H9 (cell line): ENCODE data around the gene ATOX1. TPM values are rescaled to one million over a fixed set of nuclear protein-coding genes. Genes with fewer than 3 reads are reported as not detected.

ENCODE experiments used
- DNase-seq: peaks from one replicate; pipeline ENCODE4 v3.0.0-alpha.2; 2017
- H2AFZ ChIP-seq: one replicate; pipeline ENCODE4 v1.6.1; 2013; ENCODE audit warnings: mild to moderate bottlenecking, low read length, control low read depth, moderate library complexity
- H2AK5ac ChIP-seq: 2 replicates; pipeline ENCODE4 v1.6.1; 2013; ENCODE audit warnings: low read length, control low read depth, mixed read lengths; ENCODE audit not compliant: insufficient read length
- H2BK120ac ChIP-seq: one replicate; pipeline ENCODE4 v1.6.1; 2013; ENCODE audit warnings: low read depth, mild to moderate bottlenecking, low read length, control low read depth, inconsistent platforms; ENCODE audit not compliant: poor library complexity, severe bottlenecking
- H2BK12ac ChIP-seq: 2 replicates; pipeline ENCODE4 v1.6.1; 2013; ENCODE audit warnings: low read length, control low read depth, mixed read lengths, low read depth; ENCODE audit not compliant: insufficient read length
- H2BK15ac ChIP-seq: 2 replicates; pipeline ENCODE4 v1.6.1; 2013; ENCODE audit warnings: low read depth, low read length, control low read depth
- H2BK20ac ChIP-seq: one replicate; pipeline ENCODE4 v1.6.1; 2013; ENCODE audit warnings: low read depth, mild to moderate bottlenecking, low read length, control low read depth, inconsistent platforms; ENCODE audit not compliant: poor library complexity, severe bottlenecking
- H2BK5ac ChIP-seq: 2 replicates; pipeline ENCODE4 v1.6.1; 2013; ENCODE audit warnings: low read length, control low read depth, mixed read lengths; ENCODE audit not compliant: insufficient read length
- H3K14ac ChIP-seq: 2 replicates; pipeline ENCODE4 v1.6.1; 2013; ENCODE audit warnings: low read length, control low read depth; ENCODE audit not compliant: insufficient read depth
- H3K18ac ChIP-seq: 2 replicates; pipeline ENCODE4 v1.6.1; 2013; ENCODE audit warnings: low read depth, mild to moderate bottlenecking, mixed read lengths, low read length, control low read depth; ENCODE audit not compliant: insufficient read length
- H3K23ac ChIP-seq: 2 replicates; pipeline ENCODE4 v1.6.1; 2013; ENCODE audit warnings: low read length, control low read depth, mixed read lengths, low read depth; ENCODE audit not compliant: insufficient read length
- H3K23me2 ChIP-seq: 2 replicates; pipeline ENCODE4 v1.6.1; 2013; ENCODE audit warnings: low read depth, mild to moderate bottlenecking, mixed read lengths, low read length, control low read depth; ENCODE audit not compliant: insufficient read length, poor library complexity, severe bottlenecking
- H3K27ac ChIP-seq: 2 replicates; pipeline ENCODE4 v1.5.1; 2013; ENCODE audit warnings: low read length, control low read depth, mixed read lengths, low read depth; ENCODE audit not compliant: insufficient read length
- H3K27me3 ChIP-seq: 2 replicates; pipeline ENCODE4 v1.6.1; 2013; ENCODE audit warnings: low read length, control low read depth, inconsistent platforms; ENCODE audit not compliant: insufficient read depth
- H3K4ac ChIP-seq: 2 replicates; pipeline ENCODE4 v1.6.1; 2013; ENCODE audit warnings: low read depth, mild to moderate bottlenecking, control low read depth, inconsistent platforms, low read length, moderate library complexity
- H3K4me1 ChIP-seq: 2 replicates; pipeline ENCODE4 v1.6.1; 2013; ENCODE audit warnings: low read length, control low read depth, inconsistent platforms; ENCODE audit not compliant: insufficient read depth
- H3K4me2 ChIP-seq: 2 replicates; pipeline ENCODE4 v1.6.1; 2013; ENCODE audit warnings: low read length, control low read depth, mixed read lengths; ENCODE audit not compliant: insufficient read length, insufficient read depth
- H3K56ac ChIP-seq: 2 replicates; pipeline ENCODE4 v1.6.1; 2013; ENCODE audit warnings: low read depth, mild to moderate bottlenecking, mixed read lengths, low read length, control low read depth; ENCODE audit not compliant: insufficient read length
- H3K79me1 ChIP-seq: 2 replicates; pipeline ENCODE4 v1.6.1; 2013; ENCODE audit warnings: low read depth, mild to moderate bottlenecking, moderate library complexity, low read length, control low read depth, inconsistent platforms; ENCODE audit not compliant: insufficient read depth, poor library complexity, severe bottlenecking
- H3K79me2 ChIP-seq: 2 replicates; pipeline ENCODE4 v1.6.1; 2013; ENCODE audit warnings: low read length, control low read depth, inconsistent platforms; ENCODE audit not compliant: insufficient read depth
- H3K9ac ChIP-seq: 2 replicates; pipeline ENCODE4 v1.6.1; 2013; ENCODE audit warnings: low read length, control low read depth, mixed read lengths; ENCODE audit not compliant: insufficient read length; ENCODE audit errors: extremely low read depth
- H3K9me3 ChIP-seq: one replicate; pipeline ENCODE4 v1.6.1; 2013; ENCODE audit warnings: low read depth, low read length, inconsistent platforms; ENCODE audit not compliant: control insufficient read depth
- H3T11ph ChIP-seq: one replicate; pipeline ENCODE4 v1.6.1; 2013; ENCODE audit warnings: mild to moderate bottlenecking, low read length, control low read depth, inconsistent platforms
- H4K20me1 ChIP-seq: one replicate; pipeline ENCODE4 v1.6.1; 2013; ENCODE audit not compliant: control insufficient read depth, insufficient read length, insufficient read depth
- H4K5ac ChIP-seq: 2 replicates; pipeline ENCODE4 v1.6.1; 2013; ENCODE audit warnings: low read depth, mild to moderate bottlenecking, mixed read lengths, low read length, control low read depth; ENCODE audit not compliant: insufficient read length
- H4K8ac ChIP-seq: replicated peaks from 2 replicates; pipeline ENCODE4 v1.6.1; 2013; ENCODE audit warnings: low read length, control low read depth, mixed read lengths, low read depth; ENCODE audit not compliant: insufficient read length
- H4K91ac ChIP-seq: 2 replicates; pipeline ENCODE4 v1.6.1; 2013; ENCODE audit warnings: low read depth, mild to moderate bottlenecking, moderate library complexity, mixed read lengths, low read length, control low read depth; ENCODE audit not compliant: insufficient read length
- H3K27ac Mint-ChIP-seq, 3 experiments: 2 replicates in 2 of 3; 3 replicates in 1 of 3; pipeline ENCODE4 v1.8.0; 2020 to 2021; ENCODE audit warnings: mixed read lengths in 3 of 3, mild to moderate bottlenecking in 1 of 3, moderate library complexity in 1 of 3
- H3K27me3 Mint-ChIP-seq: 2 replicates; pipeline ENCODE4 v1.8.0; 2021; ENCODE audit warnings: low read depth, mild to moderate bottlenecking, moderate library complexity, mixed read lengths
- H3K36me3 Mint-ChIP-seq, 3 experiments: 2 replicates in 2 of 3; 3 replicates in 1 of 3; pipeline ENCODE4 v1.8.0; 2020 to 2021; ENCODE audit warnings: low read depth in 3 of 3, mixed read lengths in 3 of 3; ENCODE audit not compliant: insufficient read depth in 1 of 3
- H3K4me1 Mint-ChIP-seq, 2 experiments: 2 replicates each; pipeline ENCODE4 v1.8.0; 2020; ENCODE audit warnings: mixed read lengths in 2 of 2
- H3K4me3 Mint-ChIP-seq, 2 experiments: 2 replicates in 1 of 2; 3 replicates in 1 of 2; pipeline ENCODE4 v1.8.0; 2020 to 2021; ENCODE audit warnings: mild to moderate bottlenecking in 2 of 2, mixed read lengths in 2 of 2, moderate library complexity in 1 of 2
- H3K9me3 Mint-ChIP-seq, 2 experiments: 2 replicates in 1 of 2; 3 replicates in 1 of 2; pipeline ENCODE4 v1.8.0; 2020; ENCODE audit warnings: mild to moderate bottlenecking in 2 of 2, mixed read lengths in 2 of 2, moderate library complexity in 1 of 2
- WGBS: extraction: QIAGEN DNeasy Blood & Tissue Kit; methylation state at CpG from one replicate; pipeline ENCODE4 v1.1.7; 2013; ENCODE audit warnings: missing lambda C conversion rate, low lambda C conversion rate, mixed read lengths; ENCODE audit not compliant: insufficient read length; ENCODE audit errors: extremely low coverage; 5-methylcytosine and 5-hydroxymethylcytosine counted together
- total RNA-seq: library from RNA; stranded (reverse); gene quantifications from 2 replicates; pipeline ENCODE4 v1.2.1, GENCODE V29; 2021
- TF ChIP-seq, protein P1 (sequence below): fragments of 200-600 bp; sonication (generic); conservative IDR thresholded peaks from 3 replicates; pipeline ENCODE4 v1.8.0; 2021; ENCODE audit warnings: antibody characterized with exemption, mild to moderate bottlenecking

The ATOX1 gene
- total RNA-seq, 1 experiment from 2014 or later: 75.0 TPM

DNA sequence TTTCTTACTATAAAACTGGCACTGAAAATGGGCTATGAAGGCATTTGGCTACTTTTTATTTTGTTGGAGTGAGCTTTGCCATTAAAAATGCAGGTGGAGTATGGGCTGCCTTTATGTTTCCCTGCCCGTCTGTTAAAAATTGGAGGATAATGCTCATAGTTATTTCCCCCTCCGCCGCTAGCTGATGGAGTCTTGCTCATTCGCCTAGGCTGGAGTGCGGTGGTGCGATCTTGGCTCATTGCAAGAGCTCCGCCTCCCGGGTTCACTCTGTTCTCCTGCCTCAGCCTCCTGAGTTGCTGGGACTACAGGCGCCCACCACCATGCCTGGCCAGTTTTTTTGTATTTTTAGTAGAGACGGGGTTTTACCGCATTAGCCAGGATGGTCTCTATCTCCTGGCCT, 21.9 kb upstream of the ATOX1 start:
- no peaks in the 10 kb centered on the region; the same call in 1 of the 2 replicates for H3K4me1 ChIP-seq
- H4K20me1 ChIP-seq: no peaks in the 10 kb centered on the region
- no peak overlapping the region for H3K9ac ChIP-seq
- H3K18ac ChIP-seq: no peak overlapping the region
- peak; percentile 58 for DNase-seq
- no peak overlapping the region for H2BK120ac ChIP-seq
- H3K4me2 ChIP-seq: no peak overlapping the region
- no peaks in the 10 kb centered on the region for H3K27me3 ChIP-seq
- no peak overlapping the region for H4K91ac ChIP-seq
- no peak overlapping the region for H4K8ac ChIP-seq
- H3K79me1 ChIP-seq: peaks cover 3% of the 10 kb centered on the region
- H2BK5ac ChIP-seq: no peak overlapping the region
- H2AFZ ChIP-seq: no peak overlapping the region
- TF ChIP-seq, protein P1, sequence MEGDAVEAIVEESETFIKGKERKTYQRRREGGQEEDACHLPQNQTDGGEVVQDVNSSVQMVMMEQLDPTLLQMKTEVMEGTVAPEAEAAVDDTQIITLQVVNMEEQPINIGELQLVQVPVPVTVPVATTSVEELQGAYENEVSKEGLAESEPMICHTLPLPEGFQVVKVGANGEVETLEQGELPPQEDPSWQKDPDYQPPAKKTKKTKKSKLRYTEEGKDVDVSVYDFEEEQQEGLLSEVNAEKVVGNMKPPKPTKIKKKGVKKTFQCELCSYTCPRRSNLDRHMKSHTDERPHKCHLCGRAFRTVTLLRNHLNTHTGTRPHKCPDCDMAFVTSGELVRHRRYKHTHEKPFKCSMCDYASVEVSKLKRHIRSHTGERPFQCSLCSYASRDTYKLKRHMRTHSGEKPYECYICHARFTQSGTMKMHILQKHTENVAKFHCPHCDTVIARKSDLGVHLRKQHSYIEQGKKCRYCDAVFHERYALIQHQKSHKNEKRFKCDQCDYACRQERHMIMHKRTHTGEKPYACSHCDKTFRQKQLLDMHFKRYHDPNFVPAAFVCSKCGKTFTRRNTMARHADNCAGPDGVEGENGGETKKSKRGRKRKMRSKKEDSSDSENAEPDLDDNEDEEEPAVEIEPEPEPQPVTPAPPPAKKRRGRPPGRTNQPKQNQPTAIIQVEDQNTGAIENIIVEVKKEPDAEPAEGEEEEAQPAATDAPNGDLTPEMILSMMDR: no peak
- H2AK5ac ChIP-seq: no peak overlapping the region
- H3K4ac ChIP-seq: no peak overlapping the region
- no peak overlapping the region for H2BK12ac ChIP-seq
- no peak overlapping the region for H2BK20ac ChIP-seq
- H3K9me3 ChIP-seq: no peaks in the 10 kb centered on the region
- Mint-ChIP-seq H3K4me1 (peaks cover 60 to 67% of the 10 kb centered on the region in 2 experiments), H3K4me3 (peak overlapping the region in 1 of 2 experiments; percentile 47; a peak in 3 of 5 replicates), H3K36me3 (peaks cover 16 to 37% (median 32%) of the 10 kb centered on the region in 3 experiments; a peak in 6 of 7 replicates), H3K9me3 (no peaks in the 10 kb centered on the region), H3K27me3 (no peaks in the 10 kb centered on the region), H3K27ac (peak overlapping the region in 1 of 3 experiments; percentile 73; a peak in 4 of 7 replicates)
- no peak overlapping the region for H3K56ac ChIP-seq
- H3K27ac ChIP-seq: no peak overlapping the region
- H3K14ac ChIP-seq: no peak overlapping the region
- H3K79me2 ChIP-seq: peaks cover 84% of the 10 kb centered on the region
- H2BK15ac ChIP-seq: no peak overlapping the region
- WGBS: no CpG with 5 or more reads among the region's 11 CpGs
- no peak overlapping the region for H3T11ph ChIP-seq
- no peaks in the 10 kb centered on the region for H3K23me2 ChIP-seq
- H4K5ac ChIP-seq: no peak overlapping the region
- H3K23ac ChIP-seq: no peak overlapping the region
